HUDEP-2 (cell line): ENCODE results near the gene CDH23.

Experiments used
- DNase-seq, 76 experiments: peaks; one replicate each; lab custom pipeline; 2025; ENCODE audit not compliant: unreplicated experiment in 76 of 76; lab: John Stamatoyannopoulos, UW

Gene CDH23

GRCh38 chr10:71462062-71462935 is 65.6 kb downstream of the CDH23 start:
- DNase-seq, result peak in 2 of 76 experiments; percentile 2 to 3

DNA sequence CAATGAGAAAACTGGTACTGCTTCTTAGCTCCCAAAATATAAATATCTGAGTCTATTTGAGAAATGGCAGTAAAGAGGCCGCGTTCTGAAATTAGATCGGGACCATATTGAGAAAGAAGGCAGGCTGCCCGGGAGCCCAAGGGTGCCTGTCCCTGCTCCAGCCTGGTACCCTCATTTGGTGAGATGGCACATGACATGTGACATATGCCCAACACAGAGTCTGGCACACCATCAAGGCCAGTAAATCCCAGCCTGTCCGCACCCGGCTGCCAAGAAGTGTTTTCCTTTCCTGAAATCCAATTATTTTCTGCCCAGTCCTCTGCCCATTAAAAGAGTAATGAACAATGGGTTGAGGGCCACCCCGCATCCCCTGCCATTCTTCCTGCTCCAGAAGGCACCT is 66.4 kb downstream of the CDH23 start:
- DNase-seq, result no peak

- DNase-seq, result no peak
Observed at GRCh38 chr10:71465551-71466252, 69.0 kb downstream of the CDH23 start.

- DNase-seq, result no peak
Observed at GRCh38 chr10:71466330-71466729, 69.6 kb downstream of the CDH23 start.

DNA sequence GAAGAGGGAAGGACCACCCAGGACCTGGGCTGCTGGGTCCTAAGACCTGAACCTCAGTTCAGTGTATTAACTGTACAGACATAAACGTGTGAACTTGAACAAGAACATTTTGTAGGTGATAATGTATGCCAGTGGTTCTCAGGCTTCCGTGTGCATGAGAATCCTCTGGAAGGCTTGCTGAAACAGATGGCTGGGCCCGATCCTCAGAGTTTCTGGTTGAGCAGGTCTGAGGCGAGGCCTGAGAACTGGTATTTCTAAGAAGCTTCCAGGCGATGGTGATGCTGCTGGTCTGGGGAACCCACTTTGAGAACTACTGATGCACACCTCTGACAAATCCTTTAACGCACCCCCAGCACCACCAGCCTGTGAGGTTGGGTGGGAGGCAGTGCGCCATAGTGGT is 70.4 kb downstream of the CDH23 start:
- no peak for DNase-seq

- DNase-seq, result no peak
Observed at GRCh38 chr10:71467569-71468362, 71.0 kb downstream of the CDH23 start.

GRCh38 chr10:71468363-71469094 is 71.8 kb downstream of the CDH23 start:
- DNase-seq, result no peak

DNA sequence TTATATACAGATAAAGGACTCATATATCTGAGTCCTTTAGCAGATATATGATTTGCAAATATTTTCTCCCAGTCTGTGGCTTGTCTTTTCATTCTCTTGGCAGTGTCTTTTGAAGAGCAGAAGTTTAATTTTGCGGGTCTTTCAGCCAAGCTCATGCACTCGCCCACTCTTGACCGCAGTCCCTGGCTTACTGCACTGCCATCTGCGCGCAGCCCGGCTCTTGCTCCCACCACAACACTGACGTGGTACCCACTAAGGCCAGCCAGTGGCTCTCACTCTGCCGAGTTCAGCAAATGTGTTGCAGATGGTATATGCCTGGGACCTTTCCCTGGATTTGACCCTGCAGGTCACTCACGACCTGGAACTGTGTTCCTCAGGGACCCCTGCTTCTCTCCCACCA is 74.3 kb downstream of the CDH23 start:
- no peak for DNase-seq

GRCh38 chr10:71471957-71472365 is 75.2 kb downstream of the CDH23 start:
- DNase-seq, result no peak

- no peak for DNase-seq
Observed at GRCh38 chr10:71472466-71472865, 75.7 kb downstream of the CDH23 start.

DNA sequence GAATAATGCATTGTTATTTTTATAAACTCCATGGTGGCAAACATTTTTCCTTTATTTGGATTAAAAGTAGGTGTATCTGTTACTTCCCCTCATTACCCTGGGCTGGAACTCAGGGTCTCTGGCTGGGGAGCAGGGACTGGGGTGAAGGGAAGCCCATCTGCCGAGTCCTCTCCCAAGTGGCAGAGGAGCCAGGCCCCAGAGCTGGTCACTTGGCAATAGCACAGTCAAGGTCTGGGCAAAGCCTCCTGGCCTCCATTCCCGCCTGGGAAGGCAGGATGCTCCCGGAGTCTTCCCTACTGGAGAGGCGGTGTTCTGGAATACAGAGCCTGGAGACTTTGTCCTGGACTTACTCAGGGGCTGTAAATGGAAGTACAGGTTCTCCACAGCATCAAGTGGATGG is 76.2 kb downstream of the CDH23 start:
- DNase-seq, result no peak

DNA sequence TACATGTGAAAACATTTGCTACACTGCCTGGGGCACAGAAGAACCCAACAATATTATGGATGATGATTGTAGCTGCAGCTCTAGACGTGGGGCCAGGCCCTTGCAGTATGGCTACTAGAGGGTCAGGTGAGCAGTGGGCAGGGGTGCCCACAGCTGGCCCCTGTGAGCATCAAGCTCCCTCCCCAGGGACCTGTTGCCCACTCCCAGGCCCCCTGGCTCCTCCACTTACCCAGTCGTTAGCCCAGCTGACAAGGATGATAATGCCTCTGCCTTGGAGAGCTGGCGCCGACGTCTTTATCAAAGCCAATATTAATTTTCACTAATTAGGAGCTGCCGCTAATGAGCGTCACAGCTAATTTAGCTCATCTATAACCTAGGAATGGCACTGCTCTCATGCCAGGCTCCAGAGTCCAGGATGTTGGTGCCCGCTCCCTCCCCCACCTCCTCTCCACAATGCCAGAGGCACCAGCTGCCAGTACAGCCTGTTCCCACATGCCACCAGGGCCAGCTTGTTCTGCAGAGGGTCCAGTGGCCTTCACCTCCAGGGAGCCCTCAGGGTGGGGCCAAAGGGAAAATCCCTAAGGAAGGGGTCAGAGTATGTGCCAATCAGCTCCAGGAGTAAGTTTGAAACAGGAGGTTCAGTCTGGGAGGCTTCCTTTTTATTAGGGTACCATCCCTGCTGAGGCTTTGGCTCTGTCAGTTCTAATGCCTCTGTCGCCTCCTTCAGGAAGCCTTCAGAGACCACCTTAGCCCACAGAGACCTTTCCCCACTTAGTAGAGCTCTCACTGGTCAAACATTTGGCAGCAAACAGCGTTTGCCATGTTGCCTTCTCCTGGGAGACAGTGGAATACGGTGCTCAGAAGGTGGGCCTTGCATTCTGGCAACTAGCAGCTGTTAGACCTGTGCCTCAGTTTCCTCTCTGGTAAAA is 77.2 kb downstream of the CDH23 start:
- no peak for DNase-seq

DNA sequence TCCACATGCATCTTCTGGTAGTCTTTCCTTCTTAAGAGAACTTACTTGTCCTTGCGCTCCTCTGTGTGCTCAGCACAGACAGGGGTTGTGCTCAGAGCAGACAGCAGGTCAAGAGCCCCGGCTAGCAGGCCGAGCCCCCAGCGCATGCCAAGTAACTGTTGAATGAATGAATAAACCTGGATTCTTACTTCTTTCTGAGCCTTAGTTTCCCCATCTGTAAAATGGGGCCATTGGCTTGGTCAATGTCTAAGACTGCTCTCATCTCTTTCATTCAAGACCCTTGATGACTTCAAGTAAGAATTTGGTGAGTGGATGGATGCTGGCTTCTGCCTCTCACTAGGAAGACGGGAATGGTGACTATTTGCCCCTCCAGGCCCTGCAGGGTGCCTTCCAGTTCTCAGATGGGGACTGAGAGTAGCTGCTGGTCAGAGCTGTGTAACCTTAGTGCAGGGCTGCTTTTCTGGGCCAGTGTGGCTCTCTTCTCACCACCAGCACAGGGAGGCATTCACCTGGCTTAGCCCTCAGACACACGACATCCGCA is 78.1 kb downstream of the CDH23 start:
- DNase-seq, result no peak

GRCh38 chr10:71475243-71475871 is 78.6 kb downstream of the CDH23 start:
- DNase-seq, result no peak

GRCh38 chr10:71476228-71477011 is 79.7 kb downstream of the CDH23 start:
- DNase-seq, result no peak

DNA sequence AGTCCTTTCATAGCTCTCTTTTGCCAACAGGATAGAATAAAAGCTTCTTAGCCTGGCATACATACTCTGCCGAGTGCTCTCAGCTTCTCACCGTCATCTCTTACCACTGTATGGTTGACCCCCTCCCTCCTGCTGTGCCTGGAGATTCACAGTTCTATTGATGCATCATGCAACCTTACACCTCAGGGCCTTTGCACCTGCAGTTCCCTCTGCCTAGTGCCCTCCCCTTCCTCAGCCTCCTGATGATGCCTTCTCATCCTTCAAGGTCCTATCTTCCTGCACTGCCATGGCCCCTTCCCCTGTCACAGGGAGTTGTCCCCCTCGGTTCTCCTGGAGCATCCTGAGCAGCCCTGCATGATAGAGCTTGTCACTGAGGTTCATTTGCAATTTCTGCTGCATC is 81.5 kb downstream of the CDH23 start:
- DNase-seq, result no peak

DNA sequence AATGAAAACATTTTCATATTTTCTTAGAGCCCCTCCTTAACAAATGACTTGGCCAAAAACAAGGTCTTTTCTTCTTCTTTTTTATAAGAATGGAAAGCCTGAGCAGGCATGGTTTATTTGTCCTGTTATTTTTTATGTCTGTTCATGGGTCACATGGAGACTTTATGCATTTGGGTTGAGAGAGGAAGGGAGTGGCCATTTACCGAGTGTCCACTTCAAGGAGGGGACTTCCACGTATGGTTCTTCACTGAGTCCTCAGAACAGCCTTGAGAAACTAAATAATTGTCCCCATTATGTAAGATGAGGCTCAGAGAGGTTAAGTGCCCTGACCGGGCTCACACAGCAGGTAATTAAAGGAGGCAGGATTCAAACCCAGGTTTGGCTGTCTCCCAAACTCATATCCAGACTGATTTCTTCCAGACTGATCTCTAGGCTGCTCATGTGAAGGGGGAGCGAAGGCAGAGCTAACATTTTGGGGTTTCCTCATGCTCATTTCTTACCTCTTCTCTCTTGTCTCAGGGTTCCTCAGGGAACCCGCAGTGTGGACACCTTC is 82.2 kb downstream of the CDH23 start:
- DNase-seq, result no peak

DNA sequence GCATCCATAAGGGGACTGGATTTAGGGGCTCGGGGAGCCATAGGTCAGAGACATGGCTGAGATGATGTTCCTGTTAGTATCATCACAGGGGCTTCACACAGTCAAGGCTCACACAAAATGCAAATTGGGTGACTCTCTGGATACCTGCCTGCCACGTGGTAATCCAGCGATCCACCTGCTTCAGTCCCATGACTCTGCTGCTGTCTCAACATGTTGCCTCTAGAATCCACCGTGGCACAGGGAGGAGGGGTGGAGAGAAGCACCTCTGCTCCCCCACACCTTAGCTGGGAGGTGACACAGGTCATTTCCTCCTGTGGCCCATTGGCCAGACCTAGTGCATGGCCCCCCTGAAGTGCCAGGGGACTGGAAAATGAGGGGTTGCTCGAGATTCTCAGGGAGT is 83.1 kb downstream of the CDH23 start:
- DNase-seq, result no peak
